Astrocyte of the hippocampus (primary cell): ENCODE measurements around the gene ZNF609.

Experiments
- DNase-seq: peaks from one replicate; pipeline ENCODE4 v3.0.0; 2011; ENCODE audit warnings: low read depth, low spot score

The ZNF609 gene

GRCh38 chr15:64536244-64536836 is 76.0 kb downstream of the ZNF609 start:
- DNase-seq: peak; percentile 72

DNA sequence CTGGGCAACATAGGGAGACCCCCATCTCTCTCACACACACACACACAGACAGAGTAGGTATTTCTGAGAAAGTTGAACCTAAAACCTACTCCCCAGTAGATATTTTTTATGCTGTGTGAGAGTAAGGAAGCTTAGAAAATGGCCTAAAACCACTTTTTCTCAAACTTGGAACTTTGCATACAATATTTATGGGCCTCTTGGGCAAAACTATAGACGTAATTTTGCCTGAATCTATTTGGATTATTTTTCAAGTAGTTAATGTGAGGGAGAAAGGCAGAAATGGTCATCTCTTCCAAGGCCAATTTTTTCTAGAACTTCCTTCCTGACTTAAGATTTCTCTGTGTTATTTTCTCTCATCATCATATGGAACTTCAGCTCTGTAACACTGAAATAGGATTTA is 81.7 kb downstream of the ZNF609 start:
- DNase-seq: no peak

GRCh38 chr15:64544450-64544849 is 84.1 kb downstream of the ZNF609 start:
- DNase-seq: no peak

- DNase-seq: no peak
Measured at GRCh38 chr15:64547275-64547674, 86.9 kb downstream of the ZNF609 start.

- no peak for DNase-seq
Measured at GRCh38 chr15:64548235-64548634, 87.9 kb downstream of the ZNF609 start.

GRCh38 chr15:64549860-64550259 is 89.5 kb downstream of the ZNF609 start:
- DNase-seq: no peak

- DNase-seq: no peak
Measured at GRCh38 chr15:64552281-64552948, 92.0 kb downstream of the ZNF609 start.

DNA sequence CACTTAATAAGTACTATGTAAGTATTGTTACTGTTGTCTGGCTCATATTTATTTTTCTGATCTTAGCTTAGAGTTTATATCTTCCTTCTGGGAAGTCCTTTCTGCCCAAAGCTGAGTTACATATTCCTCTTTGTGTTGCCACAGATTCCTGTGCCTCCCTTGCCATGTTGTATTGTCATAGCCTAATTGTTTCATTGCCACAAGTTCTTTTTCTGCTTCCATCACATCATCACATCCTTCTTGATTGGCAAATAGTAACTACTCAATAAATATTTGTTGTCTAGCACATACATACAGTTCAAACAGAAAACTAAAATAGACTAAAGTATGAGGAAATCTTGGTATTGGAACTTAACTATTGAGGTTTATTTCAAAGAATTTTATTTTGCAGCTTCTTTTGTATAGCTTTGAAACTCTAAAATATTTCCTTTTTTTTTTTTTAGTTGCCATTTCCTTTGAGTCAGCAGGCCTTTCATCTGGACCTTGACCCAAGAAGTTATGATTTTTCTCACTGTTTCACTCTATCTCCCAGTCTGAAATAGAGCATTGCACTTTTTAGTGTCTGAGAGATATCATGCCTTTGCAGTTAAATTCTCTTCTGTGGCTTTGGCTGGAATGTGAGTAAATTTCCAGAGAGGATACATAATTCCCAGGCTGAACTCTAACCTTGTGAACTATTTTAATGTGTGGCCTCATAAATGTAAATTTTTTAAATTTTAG is 98.2 kb downstream of the ZNF609 start:
- no peak for DNase-seq

- no peak for DNase-seq
Measured at GRCh38 chr15:64559243-64559642, 98.9 kb downstream of the ZNF609 start.

DNA sequence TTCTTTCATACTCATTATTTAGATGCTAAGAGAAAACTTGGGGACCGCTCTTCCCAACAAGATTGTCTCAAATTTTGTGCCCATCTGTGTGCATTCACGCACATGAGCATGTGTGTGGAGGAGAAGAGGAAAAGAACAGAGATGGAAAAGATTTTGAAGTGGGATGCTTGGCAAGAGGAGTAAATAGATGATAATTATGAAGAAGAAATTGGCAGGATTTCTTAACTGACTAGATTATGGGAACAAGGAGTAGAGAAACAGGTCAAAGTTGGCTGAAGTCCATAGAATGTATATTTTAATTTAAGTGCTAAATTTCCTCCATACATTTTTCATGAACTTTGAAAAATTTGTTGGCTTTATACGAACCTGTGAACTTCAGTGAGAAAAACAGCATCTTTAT is 100.1 kb downstream of the ZNF609 start:
- DNase-seq: no peak

- DNase-seq: no peak
Measured at GRCh38 chr15:64560998-64561397, 100.6 kb downstream of the ZNF609 start.

DNA sequence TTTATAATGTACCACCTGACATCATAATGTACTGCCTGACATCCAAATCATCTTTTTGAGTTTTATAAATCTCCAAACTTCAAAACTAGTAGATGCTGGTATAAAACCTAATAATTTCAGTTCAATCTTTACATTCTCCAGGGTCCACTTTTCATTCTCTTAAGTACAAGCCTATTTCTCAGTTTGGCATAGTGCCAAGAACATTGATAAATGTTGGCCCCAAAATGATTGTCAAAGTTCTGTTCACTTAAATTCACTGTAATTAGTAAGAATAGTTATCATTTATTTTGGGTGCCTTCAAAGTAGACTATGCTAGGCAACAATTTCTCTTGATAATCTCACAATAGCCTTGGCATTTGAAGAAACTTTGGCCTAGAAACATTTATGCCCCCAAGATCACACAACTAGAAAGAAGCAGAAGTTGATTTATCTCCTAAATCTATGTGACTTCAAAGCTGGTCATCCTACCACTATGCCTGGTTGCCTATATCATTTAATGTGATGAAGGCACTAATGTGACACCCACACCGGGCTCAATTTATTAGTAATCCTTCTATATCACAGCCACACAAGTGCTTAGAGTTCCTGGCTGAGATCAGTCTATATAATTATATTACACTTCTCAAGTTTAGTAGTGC is 101.7 kb downstream of the ZNF609 start:
- no peak for DNase-seq

GRCh38 chr15:64566102-64566501 is 105.7 kb downstream of the ZNF609 start:
- DNase-seq: no peak

DNA sequence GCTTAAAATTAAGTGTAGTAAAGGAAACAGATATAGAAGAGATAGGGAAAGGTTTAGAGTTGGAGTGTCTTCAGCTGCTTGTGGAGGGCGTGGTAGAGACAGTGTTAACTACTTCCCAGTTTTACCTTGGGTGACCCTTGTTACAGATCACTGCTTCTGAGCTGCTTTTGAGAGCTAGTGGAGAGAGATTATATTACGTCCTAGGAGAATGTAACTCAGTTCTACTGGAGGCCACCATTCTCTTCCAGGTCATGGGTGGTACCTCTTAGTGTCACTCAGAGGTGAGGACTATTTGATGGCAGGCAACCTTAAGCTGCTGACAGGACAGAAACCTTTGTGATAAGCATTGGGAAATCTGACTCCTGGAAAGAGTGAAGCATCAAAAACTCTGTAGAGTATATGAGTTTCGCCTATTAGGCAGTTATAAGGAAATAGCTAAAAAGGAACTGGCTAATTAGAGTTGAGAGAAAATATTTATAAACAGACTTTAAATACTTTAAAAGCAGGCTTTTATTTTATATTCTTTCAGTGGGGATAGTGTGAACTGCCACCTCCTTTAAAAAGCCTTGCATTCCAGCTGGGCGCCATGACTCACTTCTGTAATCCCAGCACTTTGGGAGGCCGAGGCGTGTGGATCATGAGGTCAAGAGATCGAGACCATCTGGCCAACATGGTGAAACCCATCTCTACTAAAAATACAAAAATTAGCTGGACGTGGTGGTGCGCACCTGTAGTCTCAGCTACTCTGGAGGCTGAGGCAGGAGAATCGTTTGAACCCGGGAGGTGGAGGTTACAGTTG is 106.5 kb downstream of the ZNF609 start:
- DNase-seq: no peak

DNA sequence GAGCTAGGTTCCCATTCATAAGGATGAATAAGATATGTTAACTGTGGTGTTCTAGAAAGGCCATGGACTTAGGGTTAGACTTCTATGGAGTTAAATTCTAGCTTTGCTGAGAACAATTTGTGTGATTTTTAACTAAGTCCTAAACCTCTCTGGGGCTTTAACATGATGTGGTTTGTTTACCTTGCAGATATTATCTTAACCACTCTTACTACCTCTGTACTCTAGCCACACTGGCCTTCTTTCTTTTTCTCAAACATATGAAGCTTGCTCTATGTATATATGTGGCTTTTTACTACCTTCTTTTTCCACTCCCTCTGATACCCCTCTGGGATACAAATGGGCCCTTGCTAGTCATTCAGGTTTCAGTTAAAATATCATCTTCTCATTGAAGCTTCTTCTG is 108.4 kb downstream of the ZNF609 start:
- no peak for DNase-seq

- no peak for DNase-seq
Measured at GRCh38 chr15:64571857-64572291, 111.5 kb downstream of the ZNF609 start.

GRCh38 chr15:64572856-64573255 is 112.5 kb downstream of the ZNF609 start:
- no peak for DNase-seq

GRCh38 chr15:64574301-64575017 is 114.1 kb downstream of the ZNF609 start:
- DNase-seq: peak; percentile 14

DNA sequence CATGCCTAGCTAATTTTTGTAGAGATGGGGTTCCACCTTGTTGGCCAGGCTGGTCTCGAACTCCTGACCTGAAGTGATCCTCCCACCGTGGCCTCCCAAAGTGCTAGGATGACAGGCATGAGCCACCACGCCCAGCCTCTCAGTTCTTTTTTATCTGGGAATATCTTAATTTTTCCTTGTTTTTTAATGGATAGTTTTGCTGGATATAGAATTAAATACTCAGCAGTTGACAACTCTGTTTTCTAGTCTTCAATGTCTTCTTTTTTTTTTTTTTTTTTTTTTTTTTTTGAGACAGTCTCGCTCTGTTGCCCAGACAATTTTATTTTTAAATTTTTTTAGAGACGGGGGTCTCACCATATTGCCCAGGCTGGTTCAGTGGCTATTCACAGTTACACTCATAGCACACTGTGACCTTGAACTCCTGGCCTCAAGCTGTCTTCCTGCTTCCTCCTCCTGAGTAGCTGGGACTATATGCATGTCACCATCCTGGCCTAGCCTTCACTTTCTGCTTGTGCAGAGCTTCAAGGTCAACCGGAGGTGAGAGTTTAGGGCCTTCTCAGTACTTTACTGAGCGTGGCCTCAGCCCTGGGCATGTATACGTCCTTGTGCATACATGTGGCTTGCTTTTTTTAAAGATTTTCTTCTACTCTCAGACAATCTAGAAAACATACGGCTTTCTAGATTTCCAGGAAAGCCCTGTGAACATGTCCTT is 120.5 kb downstream of the ZNF609 start:
- no peak for DNase-seq

DNA sequence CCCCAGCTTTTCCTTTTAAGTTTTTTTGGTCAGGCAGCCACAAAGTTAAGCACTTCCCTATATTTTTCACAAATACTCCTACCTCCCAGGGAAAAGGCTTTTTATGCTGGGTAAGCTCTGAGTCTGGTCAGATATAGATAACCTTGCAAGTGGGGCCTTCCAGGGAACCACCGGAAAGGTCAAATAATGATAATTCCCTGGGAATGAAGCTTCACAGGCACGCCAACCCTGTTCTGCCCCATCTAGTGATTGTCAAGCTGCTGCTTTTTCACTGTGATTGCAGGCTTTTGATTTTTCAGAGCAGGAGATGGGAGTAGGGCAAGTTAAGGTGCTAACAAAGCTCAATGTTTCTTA is 121.0 kb downstream of the ZNF609 start:
- no peak for DNase-seq
